NK-92 (cell line): ENCODE data around the gene SPINK2.

Experiments used
- DNase-seq: peaks from one replicate; lab custom pipeline; 2025; ENCODE audit not compliant: unreplicated experiment; lab: John Stamatoyannopoulos, UW

The SPINK2 gene

GRCh38 chr4:56821381-56822243 lies at the start of gene SPINK2:
Gene SPINK2, minus strand, starts transcription at chr4:56821701. Its CDS starts 39 bp downstream, at chr4:56821662.
- peak; percentile 6 for DNase-seq

- no peak for DNase-seq
These were observed 49.4 kb upstream of the SPINK2 start for GRCh38 chr4:56870946-56871345.

GRCh38 chr4:56863441-56864139 lies 42.1 kb upstream of the SPINK2 start:
- DNase-seq = no peak

- no peak for DNase-seq
These were observed 39.9 kb upstream of the SPINK2 start for GRCh38 chr4:56861360-56861759.

GRCh38 chr4:56860781-56861180 lies 39.3 kb upstream of the SPINK2 start:
- DNase-seq = no peak

- no peak for DNase-seq
These were observed 38.3 kb upstream of the SPINK2 start for GRCh38 chr4:56859841-56860240.

- no peak for DNase-seq
These were observed 36.3 kb upstream of the SPINK2 start for GRCh38 chr4:56857601-56858309.

- no peak for DNase-seq
These were observed 35.2 kb upstream of the SPINK2 start for GRCh38 chr4:56856656-56857055.

- DNase-seq = no peak
These were observed 29.4 kb upstream of the SPINK2 start for GRCh38 chr4:56850910-56851309.

- no peak for DNase-seq
These were observed 23.5 kb upstream of the SPINK2 start for GRCh38 chr4:56844802-56845580.

- no peak for DNase-seq
These were observed 22.0 kb upstream of the SPINK2 start for GRCh38 chr4:56843421-56843899.

- DNase-seq = no peak
These were observed 19.1 kb upstream of the SPINK2 start for GRCh38 chr4:56840559-56840958.

GRCh38 chr4:56828784-56829535 lies 7.5 kb upstream of the SPINK2 start:
- no peak for DNase-seq

- no peak for DNase-seq
These were observed 2.6 kb upstream of the SPINK2 start for GRCh38 chr4:56823933-56824600.

GRCh38 chr4:56818797-56819196 lies 2.7 kb downstream of the SPINK2 start:
- DNase-seq = no peak

GRCh38 chr4:56817840-56818491 lies 3.5 kb downstream of the SPINK2 start:
- DNase-seq = no peak

GRCh38 chr4:56806666-56807065 lies 14.8 kb downstream of the SPINK2 start:
- no peak for DNase-seq

GRCh38 chr4:56804551-56804950 lies 16.9 kb downstream of the SPINK2 start:
- DNase-seq = no peak

GRCh38 chr4:56803471-56803870 lies 18.0 kb downstream of the SPINK2 start:
- no peak for DNase-seq
